ENCODE results near the gene ST8SIA2.

Gene ST8SIA2

GRCh38 chr15:92435145-92435544 is 41.5 kb downstream of the ST8SIA2 start:
- Histone ChIP-seq H3K4me1 (ENCODE audit: control insufficient read depth, insufficient read depth, low read length) (no peaks in the 10 kb centered on the region), H3K9me3 (ENCODE audit: control insufficient read depth, low read length) (no peaks in the 10 kb centered on the region), H3K36me3 (ENCODE audit: control insufficient read depth, insufficient read depth, low read length) (peaks cover 72% of the 10 kb centered on the region), H3K27ac (ENCODE audit: insufficient read depth, low read depth, low read length, poor library complexity, severe bottlenecking) (no peak overlapping the region), H3K27me3 (ENCODE audit: control insufficient read depth, insufficient read depth, low read length, poor library complexity, severe bottlenecking) (no peaks in the 10 kb centered on the region), H3K4me3 (ENCODE audit: insufficient read depth, low read depth, low read length) (no peak overlapping the region)
- WGBS, 2 experiments = 88 to 89% methylated on average over 3 of the region's 3 CpGs

DNA sequence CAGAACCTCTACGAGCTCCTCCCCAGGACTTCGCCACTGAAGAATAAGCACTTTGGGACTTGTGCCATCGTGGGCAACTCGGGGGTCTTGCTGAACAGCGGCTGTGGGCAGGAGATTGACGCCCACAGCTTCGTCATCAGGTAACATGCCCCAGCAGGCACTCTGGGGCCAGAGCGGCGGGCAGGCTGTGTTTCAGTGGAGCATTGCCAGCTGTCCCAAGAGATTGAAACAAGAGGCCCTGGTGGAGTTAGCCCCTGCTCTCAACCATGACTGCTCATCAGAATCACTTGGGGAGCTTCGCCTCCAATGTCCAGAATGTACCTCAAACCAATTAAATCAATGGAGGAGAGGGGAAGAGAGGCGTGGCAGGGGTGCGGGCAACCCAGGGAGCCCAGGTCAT is 44.8 kb downstream of the ST8SIA2 start:
- H3K4me1 ChIP-seq (ENCODE audit: control insufficient read depth, insufficient read depth, low read length) = no peaks in the 10 kb centered on the region
- no peak overlapping the region for H3K27ac ChIP-seq (ENCODE audit: insufficient read depth, low read depth, low read length, poor library complexity, severe bottlenecking)
- no peak overlapping the region for H3K4me3 ChIP-seq (ENCODE audit: insufficient read depth, low read depth, low read length)
- peaks cover 61% of the 10 kb centered on the region for H3K36me3 ChIP-seq (ENCODE audit: control insufficient read depth, insufficient read depth, low read length)
- WGBS, 2 experiments = 92 to 93% methylated on average over 12 of the region's 12 CpGs
- H3K27me3 ChIP-seq (ENCODE audit: control insufficient read depth, insufficient read depth, low read length, poor library complexity, severe bottlenecking) = no peaks in the 10 kb centered on the region
- no peaks in the 10 kb centered on the region for H3K9me3 ChIP-seq (ENCODE audit: control insufficient read depth, low read length)

- Histone ChIP-seq H3K27me3 (ENCODE audit: control insufficient read depth, insufficient read depth, low read length, poor library complexity, severe bottlenecking) (no peaks in the 10 kb centered on the region), H3K36me3 (ENCODE audit: control insufficient read depth, insufficient read depth, low read length) (peaks cover 31% of the 10 kb centered on the region), H3K4me1 (ENCODE audit: control insufficient read depth, insufficient read depth, low read length) (no peaks in the 10 kb centered on the region), H3K9me3 (ENCODE audit: control insufficient read depth, low read length) (no peaks in the 10 kb centered on the region), H3K27ac (ENCODE audit: insufficient read depth, low read depth, low read length, poor library complexity, severe bottlenecking) (no peak overlapping the region), H3K4me3 (ENCODE audit: insufficient read depth, low read depth, low read length) (no peak overlapping the region)
- 90 to 96% methylated on average over 3 of the region's 3 CpGs for WGBS, 2 experiments
These were observed 49.7 kb downstream of the ST8SIA2 start for GRCh38 chr15:92443381-92443780.

GRCh38 chr15:92444631-92445030 is 51.0 kb downstream of the ST8SIA2 start:
- no peak overlapping the region for H3K27ac ChIP-seq (ENCODE audit: insufficient read depth, low read depth, low read length, poor library complexity, severe bottlenecking)
- peaks cover 31% of the 10 kb centered on the region for H3K36me3 ChIP-seq (ENCODE audit: control insufficient read depth, insufficient read depth, low read length)
- H3K9me3 ChIP-seq (ENCODE audit: control insufficient read depth, low read length) = no peaks in the 10 kb centered on the region
- no peak overlapping the region for H3K4me3 ChIP-seq (ENCODE audit: insufficient read depth, low read depth, low read length)
- 94% methylated on average over 21 of the region's 21 CpGs for WGBS, 2 experiments
- no peaks in the 10 kb centered on the region for H3K4me1 ChIP-seq (ENCODE audit: control insufficient read depth, insufficient read depth, low read length)
- H3K27me3 ChIP-seq (ENCODE audit: control insufficient read depth, insufficient read depth, low read length, poor library complexity, severe bottlenecking) = no peaks in the 10 kb centered on the region

DNA sequence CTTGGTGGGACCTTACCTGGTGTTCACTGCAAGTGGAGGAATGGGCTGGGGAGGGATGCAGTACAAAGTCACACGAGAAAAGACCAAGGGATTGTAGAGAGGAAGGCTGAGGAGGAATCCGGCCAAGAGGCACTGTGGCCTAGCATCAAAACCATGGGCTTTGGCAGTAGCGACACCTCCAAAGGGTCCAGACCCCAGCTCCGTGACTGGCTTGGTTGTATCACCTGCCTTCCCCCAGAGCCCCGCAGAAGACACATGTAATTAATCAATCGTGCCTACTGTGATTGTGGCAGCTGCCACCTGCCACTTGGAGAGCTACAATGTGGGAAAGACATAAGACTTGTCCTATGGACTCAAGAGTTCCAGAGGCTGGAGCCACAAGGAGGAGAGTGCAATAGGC is 54.7 kb downstream of the ST8SIA2 start:
- H3K4me1 ChIP-seq (ENCODE audit: control insufficient read depth, insufficient read depth, low read length) = no peaks in the 10 kb centered on the region
- no peaks in the 10 kb centered on the region for H3K9me3 ChIP-seq (ENCODE audit: control insufficient read depth, low read length)
- H3K27me3 ChIP-seq (ENCODE audit: control insufficient read depth, insufficient read depth, low read length, poor library complexity, severe bottlenecking) = no peaks in the 10 kb centered on the region
- no peak overlapping the region for H3K4me3 ChIP-seq (ENCODE audit: insufficient read depth, low read depth, low read length)
- H3K36me3 ChIP-seq (ENCODE audit: control insufficient read depth, insufficient read depth, low read length) = peaks cover 32% of the 10 kb centered on the region
- H3K27ac ChIP-seq (ENCODE audit: insufficient read depth, low read depth, low read length, poor library complexity, severe bottlenecking) = no peak overlapping the region
- 95 to 97% methylated on average over 6 of the region's 6 CpGs for WGBS, 2 experiments

- Histone ChIP-seq H3K36me3 (ENCODE audit: control insufficient read depth, insufficient read depth, low read length) (peaks cover 30% of the 10 kb centered on the region), H3K4me1 (ENCODE audit: control insufficient read depth, insufficient read depth, low read length) (no peaks in the 10 kb centered on the region)
- 92 to 97% methylated on average over 2 of the region's 2 CpGs for WGBS, 2 experiments
These were observed 55.8 kb downstream of the ST8SIA2 start for GRCh38 chr15:92449476-92449875.

DNA sequence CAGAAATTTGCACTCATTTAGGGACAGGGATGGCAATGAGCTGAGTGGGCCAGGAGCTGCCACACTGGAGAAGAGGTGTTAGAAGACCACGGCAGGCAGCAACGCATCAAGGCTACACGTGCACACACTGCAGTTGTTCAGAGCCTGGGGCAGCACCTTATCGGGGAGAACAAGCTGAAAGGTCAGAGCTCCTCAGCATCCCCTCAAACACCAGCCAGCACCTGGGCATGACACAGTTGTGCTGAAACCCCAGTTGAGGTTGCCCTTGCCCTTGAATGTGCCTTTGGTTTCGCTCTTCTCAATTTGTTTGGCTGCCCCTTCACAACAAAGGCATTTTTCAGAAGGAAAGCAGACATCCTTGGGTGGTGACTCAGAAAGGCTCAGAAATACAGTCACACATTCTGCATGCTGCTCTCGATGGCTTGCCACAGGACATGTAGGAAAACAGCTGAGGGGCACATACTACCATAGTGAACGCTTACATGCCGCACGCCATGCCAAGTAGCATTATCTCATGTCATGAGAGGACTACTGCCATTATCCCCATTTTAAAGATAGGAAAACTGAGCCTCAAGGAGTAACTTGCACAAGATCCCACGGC is 57.6 kb downstream of the ST8SIA2 start:
- peaks cover 30% of the 10 kb centered on the region for H3K36me3 ChIP-seq (ENCODE audit: control insufficient read depth, insufficient read depth, low read length)
- 94 to 97% methylated on average over 10 of the region's 10 CpGs for WGBS, 2 experiments
- H3K4me3 ChIP-seq (ENCODE audit: insufficient read depth, low read depth, low read length) = no peak overlapping the region
- no peak overlapping the region for H3K27ac ChIP-seq (ENCODE audit: insufficient read depth, low read depth, low read length, poor library complexity, severe bottlenecking)
- no peaks in the 10 kb centered on the region for H3K27me3 ChIP-seq (ENCODE audit: control insufficient read depth, insufficient read depth, low read length, poor library complexity, severe bottlenecking)
- H3K4me1 ChIP-seq (ENCODE audit: control insufficient read depth, insufficient read depth, low read length) = no peaks in the 10 kb centered on the region
- no peaks in the 10 kb centered on the region for H3K9me3 ChIP-seq (ENCODE audit: control insufficient read depth, low read length)

More at GRCh38 chr15:92449476-92449875, 55.8 kb downstream of the ST8SIA2 start:
- Histone ChIP-seq H3K9me3 (ENCODE audit: control insufficient read depth, low read length) (no peaks in the 10 kb centered on the region), H3K4me3 (ENCODE audit: insufficient read depth, low read depth, low read length) (no peak overlapping the region), H3K27me3 (ENCODE audit: control insufficient read depth, insufficient read depth, low read length, poor library complexity, severe bottlenecking) (no peaks in the 10 kb centered on the region), H3K27ac (ENCODE audit: insufficient read depth, low read depth, low read length, poor library complexity, severe bottlenecking) (no peak overlapping the region)

- H3K4me3 ChIP-seq (ENCODE audit: insufficient read depth, low read depth, low read length) = no peak overlapping the region
- peaks cover 30% of the 10 kb centered on the region for H3K36me3 ChIP-seq (ENCODE audit: control insufficient read depth, insufficient read depth, low read length)
- H3K4me1 ChIP-seq (ENCODE audit: control insufficient read depth, insufficient read depth, low read length) = no peaks in the 10 kb centered on the region
- WGBS, 2 experiments = 77 to 78% methylated on average over 3 of the region's 3 CpGs
- no peak overlapping the region for H3K27ac ChIP-seq (ENCODE audit: insufficient read depth, low read depth, low read length, poor library complexity, severe bottlenecking)
- H3K9me3 ChIP-seq (ENCODE audit: control insufficient read depth, low read length) = no peaks in the 10 kb centered on the region
- no peaks in the 10 kb centered on the region for H3K27me3 ChIP-seq (ENCODE audit: control insufficient read depth, insufficient read depth, low read length, poor library complexity, severe bottlenecking)
These were observed 58.5 kb downstream of the ST8SIA2 start for GRCh38 chr15:92452143-92452542.

- H3K36me3 ChIP-seq (ENCODE audit: control insufficient read depth, insufficient read depth, low read length) = peaks cover 22% of the 10 kb centered on the region
- no peak overlapping the region for H3K27ac ChIP-seq (ENCODE audit: insufficient read depth, low read depth, low read length, poor library complexity, severe bottlenecking)
- no peaks in the 10 kb centered on the region for H3K9me3 ChIP-seq (ENCODE audit: control insufficient read depth, low read length)
- H3K4me3 ChIP-seq (ENCODE audit: insufficient read depth, low read depth, low read length) = no peak overlapping the region
- WGBS, 2 experiments = 56 to 63% methylated on average over 3 of the region's 3 CpGs
- H3K27me3 ChIP-seq (ENCODE audit: control insufficient read depth, insufficient read depth, low read length, poor library complexity, severe bottlenecking) = no peaks in the 10 kb centered on the region
- H3K4me1 ChIP-seq (ENCODE audit: control insufficient read depth, insufficient read depth, low read length) = no peaks in the 10 kb centered on the region
These were observed 59.9 kb downstream of the ST8SIA2 start for GRCh38 chr15:92453607-92454006.

- H3K9me3 ChIP-seq (ENCODE audit: control insufficient read depth, low read length) = no peaks in the 10 kb centered on the region
- H3K4me1 ChIP-seq (ENCODE audit: control insufficient read depth, insufficient read depth, low read length) = no peaks in the 10 kb centered on the region
- H3K27ac ChIP-seq (ENCODE audit: insufficient read depth, low read depth, low read length, poor library complexity, severe bottlenecking) = no peak overlapping the region
- 93 to 94% methylated on average over 7 of the region's 7 CpGs for WGBS, 2 experiments
- peaks cover 26% of the 10 kb centered on the region for H3K36me3 ChIP-seq (ENCODE audit: control insufficient read depth, insufficient read depth, low read length)
- no peaks in the 10 kb centered on the region for H3K27me3 ChIP-seq (ENCODE audit: control insufficient read depth, insufficient read depth, low read length, poor library complexity, severe bottlenecking)
- H3K4me3 ChIP-seq (ENCODE audit: insufficient read depth, low read depth, low read length) = no peak overlapping the region
These were observed 60.9 kb downstream of the ST8SIA2 start for GRCh38 chr15:92454555-92455105.

Data from ectodermal cell (in vitro differentiated cells).